ENCODE data around the gene ZNF649. TPM values are rescaled to one million over a fixed set of nuclear protein-coding genes. Genes with fewer than 3 reads are reported as not detected.

Gene ZNF649
- total and polyA plus RNA-seq, 11 donors = 2.7 to 11.9 (median 7.8) TPM

GRCh38 chr19:51926784-51927741 is 22.2 kb upstream of the ZNF649 start, which contains the start of gene ZNF613:
TSS of gene ZNF613 (plus strand) at chr19:51927472. CDS start at chr19:51936221, 8,749 bp downstream.
- DNase-seq (peak; percentile 89 to 93 (median 92)), ATAC-seq (peak; percentile 97 to 99 (median 98))
- Histone ChIP-seq H3K9me3 (peaks cover 1 to 55% (median 17%) of the 10 kb centered on the region in 12 donors), H3K27ac (peak within 1 kb of the TSS; percentile 81 to 97 (median 88)), H3K4me3 (peak within 1 kb of the TSS; percentile 60 to 95 (median 84)), H3K27me3 (no peaks in the 10 kb centered on the region), H3K36me3 (peaks cover 0 to 29% (median 23%) of the 10 kb centered on the region in 9 donors), H3K4me1 (peaks cover 0 to 13% (median 8%) of the 10 kb centered on the region in 12 donors)
- TF ChIP-seq POLR2A (IDR thresholded peaks at IDR 0.05) (no peak), CTCF (IDR thresholded peaks at IDR 0.05) (peak in 9 of 12 donors; percentile 12 to 50 (median 33))
- intact Hi-C loops (cut with DNase I) = loop anchor here in 7 of 10 donors (2.0 to 5.0 kb wide), 6 partner anchors 22 to 122 kb away; partner anchors contain the start of genes ZNF350 (in 4 of the 7), ZNF649 (in 2 of the 7), ZNF432 (in 1 of the 7) and ZNF577 (in 1 of the 7)
- WGBS, 4 donors = 0 to 1% (median 0%) methylated on average over 52 of the region's 52 CpGs

- intact Hi-C loops (cut with DNase I) = loop anchor here in 7 of 10 donors (2.0 to 5.0 kb wide), 6 partner anchors 22 to 122 kb away; partner anchors contain the start of genes ZNF350 (in 4 of the 7), ZNF649 (in 2 of the 7), ZNF432 (in 1 of the 7) and ZNF577 (in 1 of the 7)
- ATAC-seq (peak in 1 of 4 donors; percentile 6), DNase-seq (no peak)
- Histone ChIP-seq H3K4me1 (peaks cover 0 to 13% (median 8%) of the 10 kb centered on the region in 12 donors), H3K27me3 (no peaks in the 10 kb centered on the region), H3K27ac (peak overlapping the region; percentile 81 to 97 (median 88)), H3K36me3 (peaks cover 0 to 23% (median 17%) of the 10 kb centered on the region in 9 donors), H3K9me3 (peaks cover 1 to 59% (median 24%) of the 10 kb centered on the region in 12 donors), H3K4me3 (peak overlapping the region; percentile 60 to 95 (median 84))
- 12 to 20% (median 16%) methylated on average over 11 of the region's 11 CpGs for WGBS, 4 donors
- TF ChIP-seq CTCF (IDR thresholded peaks at IDR 0.05) (no peak), POLR2A (IDR thresholded peaks at IDR 0.05) (peak in 1 of 2 donors; percentile 21)
These were observed 21.6 kb upstream of the ZNF649 start for GRCh38 chr19:51926426-51926783.

GRCh38 chr19:51921949-51922348 is 17.1 kb upstream of the ZNF649 start:
- H3K9me3 ChIP-seq = peaks cover 1 to 87% (median 66%) of the 10 kb centered on the region in 12 donors
- intact Hi-C loops (cut with DNase I) = no loop called here
- DNase-seq (no peak), ATAC-seq (no peak)
- no peak overlapping the region for H3K4me3 ChIP-seq
- no peaks in the 10 kb centered on the region for H3K36me3 ChIP-seq
- H3K27me3 ChIP-seq = no peaks in the 10 kb centered on the region
- H3K4me1 ChIP-seq = peaks cover 0 to 3% (median 0%) of the 10 kb centered on the region in 12 donors
- H3K27ac ChIP-seq = no peak overlapping the region
- no peak for TF ChIP-seq POLR2A (IDR thresholded peaks at IDR 0.05)
- no peak for TF ChIP-seq CTCF (IDR thresholded peaks at IDR 0.05)
- WGBS, 4 donors = 87 to 95% (median 90%) methylated on average over 8 of the region's 8 CpGs

- no peak for TF ChIP-seq POLR2A (IDR thresholded peaks at IDR 0.05)
- no peak for TF ChIP-seq CTCF (IDR thresholded peaks at IDR 0.05)
- 81 to 90% (median 88%) methylated on average over 3 of the region's 3 CpGs for WGBS, 4 donors
- Histone ChIP-seq H3K27ac (no peak overlapping the region), H3K4me1 (no peaks in the 10 kb centered on the region), H3K9me3 (peaks cover 3 to 100% (median 86%) of the 10 kb centered on the region in 12 donors), H3K27me3 (no peaks in the 10 kb centered on the region), H3K36me3 (no peaks in the 10 kb centered on the region), H3K4me3 (no peak overlapping the region)
- no peak for ATAC-seq
- no peak for DNase-seq
- intact Hi-C loops (cut with DNase I) = no loop called here
These were observed 14.8 kb upstream of the ZNF649 start for GRCh38 chr19:51919606-51920005.

Measured in heart left ventricle (tissue), 16 donors.